Osteoblast (primary cell): ENCODE data around the gene CD209. TPM values are rescaled to one million over a fixed set of nuclear protein-coding genes. Genes with fewer than 3 reads are reported as not detected.

Experiments
- DNase-seq: peaks from one replicate; pipeline ENCODE4 v3.0.0; 2011; ENCODE audit warnings: low spot score, mixed read lengths; ENCODE audit not compliant: insufficient read length; ENCODE audit errors: missing footprints
- H2AFZ ChIP-seq: 2 replicates; pipeline ENCODE4 v1.6.0; 2011; ENCODE audit warnings: mild to moderate bottlenecking, low read length
- H3K27ac ChIP-seq: 2 replicates; pipeline ENCODE4 v1.5.1; 2011; ENCODE audit warnings: mild to moderate bottlenecking, low read depth, low read length, moderate library complexity
- H3K27me3 ChIP-seq: 2 replicates; pipeline ENCODE4 v1.6.0; 2012; ENCODE audit warnings: mild to moderate bottlenecking, control low read depth, inconsistent platforms, low read length, moderate library complexity; ENCODE audit not compliant: insufficient read depth
- H3K36me3 ChIP-seq: 2 replicates; pipeline ENCODE4 v1.5.1; 2011; ENCODE audit warnings: mild to moderate bottlenecking, low read length, control low read depth, moderate library complexity; ENCODE audit not compliant: insufficient read depth
- H3K4me1 ChIP-seq: 2 replicates; pipeline ENCODE4 v1.5.1; 2011; ENCODE audit warnings: mild to moderate bottlenecking, low read length, control low read depth, moderate library complexity; ENCODE audit not compliant: insufficient read depth
- H3K4me2 ChIP-seq: 2 replicates; pipeline ENCODE4 v1.6.0; 2011; ENCODE audit warnings: mild to moderate bottlenecking, low read length; ENCODE audit not compliant: insufficient read depth
- H3K4me3 ChIP-seq: fragments of 200-600 bp; sonication (generic); 3 replicates; pipeline ENCODE4 v1.5.1; 2012; ENCODE audit warnings: mild to moderate bottlenecking, low read length, inconsistent platforms; ENCODE audit not compliant: insufficient read depth
- H3K79me2 ChIP-seq: 2 replicates; pipeline ENCODE4 v1.6.0; 2012; ENCODE audit warnings: mild to moderate bottlenecking, low read length, control low read depth, inconsistent platforms; ENCODE audit not compliant: insufficient read depth
- H3K9me3 ChIP-seq: 2 replicates; pipeline ENCODE4 v1.5.1; 2011; ENCODE audit warnings: low read depth, low read length, control low read depth
- H4K20me1 ChIP-seq: 2 replicates; pipeline ENCODE4 v1.6.0; 2012; ENCODE audit warnings: mild to moderate bottlenecking, low read length, control low read depth; ENCODE audit not compliant: insufficient read depth
- total RNA-seq: library from RNA; depleted of rRNA; stranded (reverse); fragments of >200 nt; gene quantifications from 2 replicates; pipeline ENCODE4 v1.2.3, GENCODE V29; 2012
- TF ChIP-seq, protein P1 (sequence below): IDR thresholded peaks from 2 replicates; pipeline ENCODE4 v1.5.1; 2011; ENCODE audit warnings: mild to moderate bottlenecking, low read depth, low read length, moderate library complexity; ENCODE audit errors: extremely low read depth

The CD209 gene
- total RNA-seq, 1 donor = not detected

DNA sequence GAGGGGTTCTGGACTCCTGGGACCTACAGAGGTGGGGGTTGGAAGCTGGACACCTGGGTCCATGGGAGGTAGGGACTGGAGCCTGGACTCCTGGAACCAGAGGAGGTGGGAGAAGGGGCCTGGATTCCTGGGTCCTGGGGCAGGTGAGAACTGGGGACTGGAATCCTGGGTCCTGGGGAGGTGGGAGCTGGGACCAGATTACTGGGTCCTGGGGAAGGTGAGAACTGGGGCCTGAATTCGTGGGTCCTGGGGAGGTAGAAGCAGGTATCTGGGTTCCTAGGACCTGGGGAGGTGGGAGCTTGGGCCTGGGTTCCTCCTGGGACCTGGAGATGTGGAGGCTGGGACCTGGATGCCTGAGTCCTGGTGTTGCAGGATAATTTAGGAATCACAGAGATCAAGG lies 16.4 kb upstream of the CD209 start:
- Histone ChIP-seq H3K79me2 (no peaks in the 10 kb centered on the region), H3K27ac (no peak overlapping the region), H4K20me1 (no peaks in the 10 kb centered on the region), H3K4me2 (no peak overlapping the region), H3K27me3 (peaks cover 4% of the 10 kb centered on the region), H3K9me3 (no peaks in the 10 kb centered on the region), H3K4me1 (no peaks in the 10 kb centered on the region), H3K36me3 (no peaks in the 10 kb centered on the region), H3K4me3 (no peak overlapping the region), H2AFZ (no peak overlapping the region)
- TF ChIP-seq, protein P1, sequence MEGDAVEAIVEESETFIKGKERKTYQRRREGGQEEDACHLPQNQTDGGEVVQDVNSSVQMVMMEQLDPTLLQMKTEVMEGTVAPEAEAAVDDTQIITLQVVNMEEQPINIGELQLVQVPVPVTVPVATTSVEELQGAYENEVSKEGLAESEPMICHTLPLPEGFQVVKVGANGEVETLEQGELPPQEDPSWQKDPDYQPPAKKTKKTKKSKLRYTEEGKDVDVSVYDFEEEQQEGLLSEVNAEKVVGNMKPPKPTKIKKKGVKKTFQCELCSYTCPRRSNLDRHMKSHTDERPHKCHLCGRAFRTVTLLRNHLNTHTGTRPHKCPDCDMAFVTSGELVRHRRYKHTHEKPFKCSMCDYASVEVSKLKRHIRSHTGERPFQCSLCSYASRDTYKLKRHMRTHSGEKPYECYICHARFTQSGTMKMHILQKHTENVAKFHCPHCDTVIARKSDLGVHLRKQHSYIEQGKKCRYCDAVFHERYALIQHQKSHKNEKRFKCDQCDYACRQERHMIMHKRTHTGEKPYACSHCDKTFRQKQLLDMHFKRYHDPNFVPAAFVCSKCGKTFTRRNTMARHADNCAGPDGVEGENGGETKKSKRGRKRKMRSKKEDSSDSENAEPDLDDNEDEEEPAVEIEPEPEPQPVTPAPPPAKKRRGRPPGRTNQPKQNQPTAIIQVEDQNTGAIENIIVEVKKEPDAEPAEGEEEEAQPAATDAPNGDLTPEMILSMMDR = no peak
- no peak for DNase-seq

DNA sequence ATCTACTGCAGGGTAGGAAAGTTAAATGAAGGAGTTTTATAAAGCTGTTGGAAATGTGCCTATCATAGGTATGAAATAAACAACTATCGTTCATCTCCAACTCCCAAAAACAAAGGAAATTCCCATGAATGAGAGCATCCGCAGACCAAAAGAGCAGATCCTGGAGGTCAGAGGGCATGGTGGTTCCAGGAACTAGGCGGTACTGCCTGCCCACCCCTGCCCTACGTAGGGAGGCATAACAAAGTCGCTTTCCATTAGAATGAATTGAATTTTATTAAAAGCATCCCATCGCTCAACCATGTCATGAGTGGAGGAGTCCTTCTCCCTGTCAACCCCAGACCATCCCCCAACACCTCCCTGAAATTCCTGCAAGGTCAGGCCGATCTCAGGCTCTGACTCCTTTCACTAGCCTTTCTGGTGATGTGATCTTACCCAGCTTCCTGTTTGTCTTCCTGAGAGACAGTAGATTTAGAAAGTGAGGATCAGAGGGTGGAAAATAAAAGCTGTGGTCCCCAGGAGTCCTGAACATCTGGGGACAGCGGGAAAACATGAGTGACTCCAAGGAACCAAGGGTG lies 15.5 kb upstream of the CD209 start, which contains the start of gene CLEC4M:
Gene CLEC4M (plus strand): TSS at position 525 of the 575 bp plus-strand sequence. CDS start 24 bp downstream, at position 549.
- TF ChIP-seq, protein P1 = no peak
- H3K4me3 ChIP-seq = no peak within 1 kb of the TSS
- no peak within 1 kb of the TSS for H2AFZ ChIP-seq
- no peaks in the 10 kb centered on the region for H3K79me2 ChIP-seq
- no peak within 1 kb of the TSS for H3K4me2 ChIP-seq
- DNase-seq = no peak
- no peaks in the 10 kb centered on the region for H4K20me1 ChIP-seq
- no peaks in the 10 kb centered on the region for H3K4me1 ChIP-seq
- H3K36me3 ChIP-seq = no peaks in the 10 kb centered on the region
- no peak within 1 kb of the TSS for H3K27ac ChIP-seq
- peaks cover 4% of the 10 kb centered on the region for H3K27me3 ChIP-seq
- no peaks in the 10 kb centered on the region for H3K9me3 ChIP-seq

DNA sequence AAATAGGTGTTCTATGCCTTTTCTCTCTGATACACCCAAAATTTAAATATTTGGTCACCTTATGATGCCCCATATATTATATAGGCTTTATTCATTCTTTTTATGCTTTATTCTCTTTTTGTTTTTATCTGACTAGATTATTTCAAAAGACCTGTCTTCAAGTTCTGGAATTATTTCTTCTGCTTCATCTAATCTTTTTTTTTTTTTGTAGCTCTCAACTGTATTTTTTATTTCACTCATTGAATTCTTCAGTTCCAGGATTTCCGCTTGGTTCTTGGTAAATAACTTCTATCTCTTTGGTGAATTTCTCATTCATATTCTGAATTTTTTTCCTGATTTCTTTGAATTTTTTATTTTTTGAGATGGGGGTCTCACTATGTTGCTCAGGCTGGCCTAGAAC lies 11.8 kb upstream of the CD209 start:
- no peaks in the 10 kb centered on the region for H3K27me3 ChIP-seq
- no peak overlapping the region for H3K4me2 ChIP-seq
- H2AFZ ChIP-seq = no peak overlapping the region
- no peak for DNase-seq
- no peaks in the 10 kb centered on the region for H3K4me1 ChIP-seq
- H3K36me3 ChIP-seq = no peaks in the 10 kb centered on the region
- TF ChIP-seq, protein P1 = no peak
- H3K9me3 ChIP-seq = no peaks in the 10 kb centered on the region
- no peaks in the 10 kb centered on the region for H4K20me1 ChIP-seq
- H3K27ac ChIP-seq = no peak overlapping the region
- no peaks in the 10 kb centered on the region for H3K79me2 ChIP-seq
- no peak overlapping the region for H3K4me3 ChIP-seq

DNA sequence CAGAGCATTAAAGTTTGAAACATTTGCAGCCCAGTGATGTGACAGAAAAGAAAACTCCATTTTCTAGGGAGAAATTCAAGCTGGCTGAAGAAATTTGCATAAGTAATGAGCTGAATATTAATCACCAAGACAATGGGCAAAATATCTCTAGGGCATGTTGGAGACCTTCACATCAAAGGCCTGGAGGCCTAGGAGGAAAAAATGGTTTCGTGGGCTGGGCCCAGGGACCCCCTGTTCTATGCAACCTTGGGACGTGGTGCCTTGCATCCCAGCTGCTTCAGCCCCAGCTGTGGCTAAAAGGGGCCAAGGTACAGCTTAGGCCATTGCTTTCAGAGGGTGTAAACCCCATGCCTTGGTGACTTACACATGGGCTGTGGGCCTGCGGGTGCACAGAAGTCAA lies 10.0 kb upstream of the CD209 start:
- H3K4me1 ChIP-seq = no peaks in the 10 kb centered on the region
- H3K27ac ChIP-seq = no peak overlapping the region
- H3K79me2 ChIP-seq = no peaks in the 10 kb centered on the region
- no peaks in the 10 kb centered on the region for H4K20me1 ChIP-seq
- no peaks in the 10 kb centered on the region for H3K9me3 ChIP-seq
- no peaks in the 10 kb centered on the region for H3K36me3 ChIP-seq
- H3K4me3 ChIP-seq = no peak overlapping the region
- H2AFZ ChIP-seq = no peak overlapping the region
- TF ChIP-seq, protein P1 = no peak
- H3K4me2 ChIP-seq = no peak overlapping the region
- no peaks in the 10 kb centered on the region for H3K27me3 ChIP-seq
- no peak for DNase-seq
